ENCODE measurements around the gene MRPS26.

The MRPS26 gene

DNA sequence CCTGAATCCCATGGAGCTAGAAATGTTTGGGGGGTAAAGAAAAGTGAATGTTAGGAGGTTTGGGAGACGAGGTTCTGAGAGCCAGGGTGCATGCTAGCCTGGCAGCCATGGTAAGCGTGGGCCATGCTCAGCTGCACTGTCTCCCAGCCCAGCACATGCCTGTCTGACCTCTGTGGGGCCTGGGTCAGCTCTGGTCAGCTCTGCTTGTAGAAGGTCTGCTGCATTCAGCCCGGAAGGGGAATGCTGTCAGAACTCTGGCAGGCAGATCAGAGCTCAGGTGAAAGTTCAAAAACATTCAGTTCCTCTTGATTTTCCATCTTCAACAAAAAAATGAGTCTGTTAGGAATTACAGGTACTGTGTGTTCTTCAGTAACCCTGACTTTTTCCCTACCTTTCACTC is 8.2 kb upstream of the MRPS26 start:
- TF ChIP-seq GATA3 (IDR thresholded peaks at IDR 0.05; ENCODE audit: low read depth, low read length) (no peak), GATA2 (IDR thresholded peaks at IDR 0.05; ENCODE audit: low read depth, low read length) (no peak)

DNA sequence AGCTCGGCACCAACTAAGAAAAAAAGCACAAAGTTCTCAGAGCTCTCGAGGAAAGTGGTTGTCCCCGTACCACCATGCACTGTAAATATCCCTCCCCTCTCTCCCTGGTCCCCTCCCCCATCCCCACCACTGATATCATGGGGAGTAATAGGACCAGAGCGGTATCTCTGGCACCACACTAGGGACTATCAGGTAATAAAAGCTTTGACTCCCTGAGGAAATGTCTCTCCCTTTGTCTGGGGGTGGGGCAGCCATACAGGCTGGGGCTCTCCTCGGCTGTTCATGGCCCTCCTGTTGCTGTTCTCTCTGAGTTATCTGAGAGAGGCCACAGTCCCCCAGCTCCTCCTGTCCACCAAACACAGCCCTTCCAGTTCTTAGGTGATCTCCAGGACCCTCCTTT is 7.4 kb upstream of the MRPS26 start:
- TF ChIP-seq GATA3 (IDR thresholded peaks at IDR 0.05; ENCODE audit: low read depth, low read length): no peak
- no peak for TF ChIP-seq GATA2 (IDR thresholded peaks at IDR 0.05; ENCODE audit: low read depth, low read length)

- TF ChIP-seq GATA3 (IDR thresholded peaks at IDR 0.05; ENCODE audit: low read depth, low read length) (no peak), GATA2 (IDR thresholded peaks at IDR 0.05; ENCODE audit: low read depth, low read length) (no peak)
These were observed 6.4 kb upstream of the MRPS26 start for GRCh38 chr20:3039426-3039825.

DNA sequence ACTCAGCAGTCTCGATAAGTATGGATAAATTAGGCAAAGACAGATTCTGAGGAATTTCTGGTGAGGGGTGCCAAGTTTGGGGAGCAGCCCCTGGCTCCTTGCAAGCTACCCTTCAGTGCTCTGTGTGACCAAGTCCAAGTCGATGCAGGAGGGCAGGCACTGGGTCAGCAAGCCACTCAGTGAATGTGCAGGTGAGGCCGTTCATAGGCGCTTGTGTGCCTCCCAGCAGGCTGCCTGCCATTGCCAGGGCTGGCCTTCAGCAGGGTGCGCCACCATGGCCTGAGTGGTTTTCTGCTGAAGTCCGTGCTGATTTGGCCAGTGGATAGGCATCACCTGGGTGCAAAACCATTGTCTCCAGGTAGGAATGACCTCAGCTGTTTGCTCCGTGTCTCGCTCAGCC is 5.8 kb upstream of the MRPS26 start:
- TF ChIP-seq GATA2 (IDR thresholded peaks at IDR 0.05; ENCODE audit: low read depth, low read length) (no peak), GATA3 (IDR thresholded peaks at IDR 0.05; ENCODE audit: low read depth, low read length) (no peak)

DNA sequence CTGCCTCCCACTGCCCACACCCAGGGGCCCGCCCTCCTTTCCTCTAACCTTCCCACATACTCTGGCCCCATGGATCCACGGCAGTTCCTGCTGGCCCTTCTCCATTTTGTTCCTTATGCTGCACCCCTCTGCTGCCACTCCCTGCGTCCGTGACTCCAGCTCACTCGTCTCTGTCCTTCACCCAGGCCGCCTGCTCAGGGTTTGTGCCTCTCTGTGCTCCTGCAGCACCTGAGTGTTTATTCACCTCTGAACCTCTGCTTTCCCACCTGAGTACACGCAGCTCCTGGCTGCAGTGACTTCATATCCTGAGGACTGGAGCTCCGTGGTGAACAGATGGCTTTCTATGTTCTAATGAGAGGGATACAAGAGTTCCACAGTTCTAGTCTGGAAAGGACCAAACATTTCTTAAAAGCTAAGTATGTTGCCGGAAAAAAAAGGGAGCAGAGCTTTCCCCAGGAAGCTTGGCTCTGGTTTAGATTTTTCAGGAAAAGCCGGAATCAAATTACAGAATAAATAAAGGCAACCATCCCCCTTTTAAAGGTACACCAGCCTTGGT is 3.9 kb upstream of the MRPS26 start:
- no peak for TF ChIP-seq GATA2 (IDR thresholded peaks at IDR 0.05; ENCODE audit: low read depth, low read length)
- no peak for TF ChIP-seq GATA3 (IDR thresholded peaks at IDR 0.05; ENCODE audit: low read depth, low read length)

- no peak for TF ChIP-seq GATA2 (IDR thresholded peaks at IDR 0.05; ENCODE audit: low read depth, low read length)
- no peak for TF ChIP-seq GATA3 (IDR thresholded peaks at IDR 0.05; ENCODE audit: low read depth, low read length)
These were observed 3.2 kb upstream of the MRPS26 start for GRCh38 chr20:3042625-3043024.

GRCh38 chr20:3043322-3043721 is 2.5 kb upstream of the MRPS26 start, which contains the start of gene GNRH2:
Gene GNRH2 (plus strand): TSS chr20:3043622. CDS start chr20:3044415, 793 bp downstream.
- TF ChIP-seq GATA2 (IDR thresholded peaks at IDR 0.05; ENCODE audit: low read depth, low read length): no peak
- no peak for TF ChIP-seq GATA3 (IDR thresholded peaks at IDR 0.05; ENCODE audit: low read depth, low read length)

DNA sequence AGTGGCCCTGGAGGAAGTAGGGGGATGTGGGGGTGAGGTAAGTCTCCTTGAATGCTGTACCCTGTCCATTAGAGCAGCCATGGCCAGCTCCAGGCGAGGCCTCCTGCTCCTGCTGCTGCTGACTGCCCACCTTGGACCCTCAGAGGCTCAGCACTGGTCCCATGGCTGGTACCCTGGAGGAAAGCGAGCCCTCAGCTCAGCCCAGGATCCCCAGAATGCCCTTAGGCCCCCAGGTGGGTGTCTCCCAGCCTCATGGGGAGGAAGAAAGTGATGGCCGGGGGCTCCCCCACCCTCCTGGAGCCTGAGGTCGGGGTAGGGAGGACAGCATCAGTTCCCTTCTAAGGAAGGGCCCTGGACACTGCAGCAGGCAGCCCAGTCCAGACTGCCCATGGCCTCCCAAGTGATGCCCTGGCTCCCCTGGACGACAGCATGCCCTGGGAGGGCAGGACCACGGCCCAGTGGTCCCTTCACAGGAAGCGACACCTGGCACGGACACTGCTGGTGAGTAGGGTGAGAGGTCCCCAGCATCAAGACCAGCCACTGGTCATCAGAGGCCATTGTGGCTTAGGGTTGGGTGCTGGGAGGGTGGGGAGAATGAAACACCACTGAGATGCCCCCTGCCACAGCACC is 1.4 kb upstream of the MRPS26 start:
- TF ChIP-seq GATA3 (IDR thresholded peaks at IDR 0.05; ENCODE audit: low read depth, low read length) (no peak), GATA2 (IDR thresholded peaks at IDR 0.05; ENCODE audit: low read depth, low read length) (no peak)

- TF ChIP-seq GATA3 (IDR thresholded peaks at IDR 0.05; ENCODE audit: low read depth, low read length): no peak
- no peak for TF ChIP-seq GATA2 (IDR thresholded peaks at IDR 0.05; ENCODE audit: low read depth, low read length)
These were observed 623 bp upstream of the MRPS26 start for GRCh38 chr20:3045042-3045815.

DNA sequence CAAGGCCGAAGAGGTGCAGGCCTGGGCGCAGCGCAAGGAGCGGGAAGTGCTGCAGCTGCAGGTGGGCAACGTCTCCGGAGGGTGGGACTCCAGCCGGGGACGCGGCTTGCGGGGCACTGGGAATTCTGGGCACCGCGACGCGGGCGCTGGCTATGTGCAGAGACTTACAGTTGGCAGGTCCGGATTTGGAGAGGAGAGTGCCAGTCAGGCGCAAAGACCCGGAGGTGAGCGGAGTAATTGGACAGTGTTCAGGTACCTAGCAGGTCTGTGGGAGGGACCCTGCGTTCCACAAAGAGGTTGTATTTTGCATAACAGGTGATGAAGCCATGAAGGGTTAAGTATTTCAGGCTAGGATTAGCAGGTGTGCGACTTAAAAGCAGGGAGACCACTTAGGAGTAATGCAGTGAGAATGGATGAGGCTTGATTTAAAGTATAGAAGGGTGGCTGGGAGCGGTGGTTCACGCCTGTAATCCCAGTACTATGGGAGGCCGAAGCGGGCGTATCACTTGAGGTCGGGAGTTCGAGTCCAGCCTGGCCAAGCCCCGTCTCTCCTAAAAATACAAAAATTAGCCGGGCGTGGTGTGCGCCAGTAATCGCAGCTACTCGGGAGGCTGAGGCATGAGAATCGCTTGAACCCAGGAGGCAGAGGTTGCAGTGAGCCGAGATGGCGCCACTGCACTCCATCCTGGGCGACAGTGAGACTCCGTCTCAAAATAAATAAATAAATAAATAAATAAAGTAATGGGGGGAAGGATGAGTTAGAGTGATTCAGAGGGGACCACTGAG is 1.0 kb downstream of the MRPS26 start:
- TF ChIP-seq GATA2 (IDR thresholded peaks at IDR 0.05; ENCODE audit: low read depth, low read length) (no peak), GATA3 (IDR thresholded peaks at IDR 0.05; ENCODE audit: low read depth, low read length) (no peak)

DNA sequence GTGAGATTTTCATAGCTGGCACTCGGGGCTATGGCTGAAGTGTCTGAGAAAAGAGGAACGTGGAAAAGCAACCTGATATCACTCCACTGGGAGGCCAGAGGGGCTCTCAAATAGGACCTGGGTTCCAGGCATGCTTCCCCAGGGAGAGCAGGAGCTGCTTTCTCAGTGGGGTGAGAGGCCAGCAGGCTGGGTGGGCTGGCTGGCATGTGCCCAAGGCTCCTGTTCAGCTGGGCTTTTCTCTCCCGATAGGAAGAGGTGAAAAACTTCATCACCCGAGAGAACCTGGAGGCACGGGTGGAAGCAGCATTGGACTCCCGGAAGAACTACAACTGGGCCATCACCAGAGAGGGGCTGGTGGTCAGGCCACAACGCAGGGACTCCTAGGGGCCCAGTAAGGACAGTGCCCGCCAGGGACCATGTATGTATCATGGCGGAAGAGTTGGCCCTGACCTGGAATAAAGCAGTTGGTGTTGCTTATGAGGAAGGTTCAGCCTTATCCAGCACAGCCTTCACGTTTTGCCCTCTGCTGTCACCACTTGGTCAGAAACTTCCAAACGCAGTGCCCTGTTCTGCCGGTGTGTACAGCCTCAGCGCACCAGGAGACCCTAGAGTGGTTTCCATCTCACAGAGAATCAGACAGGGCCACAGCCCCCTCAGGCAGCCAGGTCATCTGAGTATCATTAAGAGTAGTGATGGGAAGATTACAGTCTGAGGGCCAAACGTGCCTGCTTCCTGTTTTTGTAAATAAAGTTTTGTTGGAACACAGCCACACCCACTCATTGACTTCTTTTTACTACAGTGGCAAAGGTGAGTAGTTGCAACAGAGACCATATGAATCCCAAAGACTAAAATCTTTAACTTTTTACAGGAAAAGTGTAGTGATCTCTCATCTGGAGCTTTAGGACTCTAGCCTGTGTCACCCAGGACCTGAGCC is 1.9 kb downstream of the MRPS26 start:
- TF ChIP-seq GATA3 (IDR thresholded peaks at IDR 0.05; ENCODE audit: low read depth, low read length) (no peak), GATA2 (IDR thresholded peaks at IDR 0.05; ENCODE audit: low read depth, low read length) (no peak)

- TF ChIP-seq GATA2 (IDR thresholded peaks at IDR 0.05; ENCODE audit: low read depth, low read length): no peak
- no peak for TF ChIP-seq GATA3 (IDR thresholded peaks at IDR 0.05; ENCODE audit: low read depth, low read length)
These were observed 5.7 kb downstream of the MRPS26 start for GRCh38 chr20:3051385-3052019.

DNA sequence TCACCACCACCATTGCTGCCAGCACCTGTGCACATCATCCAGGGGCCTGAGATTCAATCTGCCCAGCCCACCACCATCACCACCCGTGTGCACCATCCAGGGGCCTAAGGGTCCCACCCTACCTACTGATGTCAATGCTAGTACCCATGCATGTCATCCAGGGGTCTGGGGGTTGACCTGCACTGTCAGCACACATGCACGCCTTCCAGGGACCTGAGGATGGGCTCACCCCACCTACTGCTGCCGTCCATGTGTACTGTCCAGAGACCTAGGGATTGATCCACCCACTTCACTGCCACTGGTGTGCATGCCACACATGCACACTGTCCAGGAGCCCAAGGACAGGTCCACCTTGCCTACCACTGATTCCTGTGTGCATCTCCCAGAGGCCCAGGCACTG is 13.6 kb downstream of the MRPS26 start:
- no peak for TF ChIP-seq GATA2 (IDR thresholded peaks at IDR 0.05; ENCODE audit: low read depth, low read length)
- no peak for TF ChIP-seq GATA3 (IDR thresholded peaks at IDR 0.05; ENCODE audit: low read depth, low read length)

Measured in SH-SY5Y (cell line).